Astrocyte (in vitro differentiated cells and primary cell): ENCODE data around the gene CCDC87.

Experiments used
- CTCF ChIP-seq: IDR thresholded peaks from 2 replicates; pipeline ENCODE4 v1.5.1; 2011; ENCODE audit warnings: low read depth, mild to moderate bottlenecking, inconsistent platforms, low read length, moderate library complexity; ENCODE audit not compliant: insufficient read depth
- EZH2 ChIP-seq: IDR thresholded peaks from 2 replicates; pipeline ENCODE4 v1.6.1; 2012; ENCODE audit warnings: mild to moderate bottlenecking, low read length, inconsistent platforms; ENCODE audit not compliant: insufficient read depth

- no peak for TF ChIP-seq CTCF
- TF ChIP-seq EZH2, result no peak
Measured at GRCh38 chr11:66626382-66626781, 33.5 kb upstream of the CCDC87 start.
